Activated B cell treated with CpG ODN at 0.5 μM for 24 hours (primary cell): Measurements from ENCODE around the gene TMEM120B. TPM values are rescaled to one million over a fixed set of nuclear protein-coding genes. Genes with fewer than 3 reads are reported as not detected.
A peak's percentile ranks its signal among the peaks of the same experiment; 100 is the strongest.

Source experiments
- ATAC-seq: fragments of 200-7000 bp; cut with Tn5 transposase; one replicate; pipeline ENCODE4 v1.10.0; 2021; ENCODE audit warnings: low read depth, mild to moderate bottlenecking, moderate library complexity
- CTCF ChIA-PET: fragments of 350-600 bp; sonication (Branson Sonifier 250); formaldehyde crosslinking; loops from one replicate; lab custom pipeline; 2021; ENCODE audit warnings: antibody characterized with exemption; lab: Charles Lee
- POLR2A ChIA-PET: fragments of 350-600 bp; sonication (Branson Sonifier 250); formaldehyde crosslinking; loops from one replicate; lab custom pipeline; 2021; ENCODE audit warnings: antibody characterized with exemption; lab: Charles Lee
- DNase-seq: peaks from one replicate; pipeline ENCODE4 v3.0.0; 2022
- H3K27ac Mint-ChIP-seq: one replicate; pipeline ENCODE4 v1.8.0; 2020; ENCODE audit warnings: mixed read lengths
- H3K27me3 Mint-ChIP-seq: one replicate; pipeline ENCODE4 v1.8.0; 2021; ENCODE audit warnings: mixed read lengths
- H3K36me3 Mint-ChIP-seq: one replicate; pipeline ENCODE4 v1.8.0; 2021; ENCODE audit warnings: low read depth, mixed read lengths
- H3K4me1 Mint-ChIP-seq: one replicate; pipeline ENCODE4 v1.8.0; 2021; ENCODE audit warnings: mixed read lengths
- H3K4me3 Mint-ChIP-seq: one replicate; pipeline ENCODE4 v1.8.0; 2020; ENCODE audit warnings: mild to moderate bottlenecking, mixed read lengths
- H3K9me3 Mint-ChIP-seq: one replicate; pipeline ENCODE4 v1.8.0; 2020; ENCODE audit warnings: mixed read lengths
- CTCF ChIP-seq: fragments of 200-600 bp; IDR thresholded peaks from one replicate; pipeline ENCODE4 v1.8.0; 2022; ENCODE audit warnings: antibody characterized with exemption, mild to moderate bottlenecking
- intact Hi-C: fragments of 100-400 bp; cut with micrococcal nuclease; formaldehyde crosslinking; loops from one replicate; pipeline ENCODE4 v1.15.1; 2024
- total RNA-seq: library from RNA; stranded (reverse); gene quantifications from 2 replicates; pipeline ENCODE4 v1.2.3, GENCODE V29; 2022

Gene TMEM120B
- total RNA-seq, 1 donor from 2014 or later: 8.3 TPM

- Mint-ChIP-seq H3K9me3 (no peaks in the 10 kb centered on the region), H3K4me1 (peaks cover 48% of the 10 kb centered on the region), H3K4me3 (no peak overlapping the region), H3K27me3 (no peaks in the 10 kb centered on the region), H3K36me3 (peaks cover 44% of the 10 kb centered on the region), H3K27ac (no peak overlapping the region)
- ChIA-PET CTCF (interaction anchor here (3.8 to 11.1 kb wide), 4 partner anchors 10 to 97 kb away, joined by 47 to 635 read pairs (median 218); partner anchors contain the start of genes PSMD9 and SETD1B), POLR2A (interaction anchor here (1.0 to 33.0 kb wide), 3 partner anchors 5 to 91 kb away, joined by 3 to 1155 read pairs (median 1155); partner anchors contain the start of genes PSMD9, RHOF and SETD1B)
- no peak for TF ChIP-seq CTCF
- intact Hi-C loops: no loop called here
- no peak for ATAC-seq
- DNase-seq: no peak
These were observed 84.6 kb downstream of the TMEM120B start for GRCh38 chr12:121796855-121797751.

GRCh38 chr12:121797937-121798786, 85.6 kb downstream of the TMEM120B start:
- peaks cover 46% of the 10 kb centered on the region for H3K4me1 Mint-ChIP-seq
- no peaks in the 10 kb centered on the region for H3K9me3 Mint-ChIP-seq
- peaks cover 45% of the 10 kb centered on the region for H3K36me3 Mint-ChIP-seq
- H3K4me3 Mint-ChIP-seq: peak overlapping the region; percentile 85
- no peak for TF ChIP-seq CTCF
- ATAC-seq: no peak
- no peaks in the 10 kb centered on the region for H3K27me3 Mint-ChIP-seq
- H3K27ac Mint-ChIP-seq: peak overlapping the region; percentile 84
- POLR2A ChIA-PET: interaction anchor here (0.8 to 33.0 kb wide), 3 partner anchors 4 to 91 kb away, joined by 3 to 1155 read pairs (median 1155); partner anchors contain the start of genes PSMD9, RHOF and SETD1B
- no peak for DNase-seq
- intact Hi-C loops: no loop called here
- CTCF ChIA-PET: interaction anchor here (1.2 to 11.1 kb wide), 3 partner anchors 9 to 17 kb away, joined by 3 to 635 read pairs (median 4); partner anchors contain the start of gene SETD1B

GRCh38 chr12:121798787-121799155, 86.2 kb downstream of the TMEM120B start:
- intact Hi-C loops: loop anchor here (1.0 kb wide), 1 partner anchor 13 kb away; no protein-coding TSS in a partner anchor
- CTCF ChIA-PET: interaction anchor here (1.2 to 11.1 kb wide), 3 partner anchors 9 to 18 kb away, joined by 3 to 635 read pairs (median 4); partner anchors contain the start of gene SETD1B
- POLR2A ChIA-PET: interaction anchor here (29.6 to 33.0 kb wide), 2 partner anchors 4 to 11 kb away, joined by 1155 read pairs; partner anchors contain the start of genes RHOF and SETD1B
- Mint-ChIP-seq H3K27ac (peak overlapping the region; percentile 84), H3K4me3 (peak overlapping the region; percentile 85), H3K4me1 (peaks cover 46% of the 10 kb centered on the region), H3K9me3 (no peaks in the 10 kb centered on the region), H3K27me3 (no peaks in the 10 kb centered on the region), H3K36me3 (peaks cover 46% of the 10 kb centered on the region)
- no peak for TF ChIP-seq CTCF
- no peak for ATAC-seq
- no peak for DNase-seq

GRCh38 chr12:121799156-121799841, 86.7 kb downstream of the TMEM120B start:
- CTCF ChIA-PET: interaction anchor here (1.2 to 11.1 kb wide), 3 partner anchors 8 to 18 kb away, joined by 3 to 635 read pairs (median 4); partner anchors contain the start of gene SETD1B
- ATAC-seq: no peak
- H3K27me3 Mint-ChIP-seq: no peaks in the 10 kb centered on the region
- H3K9me3 Mint-ChIP-seq: no peaks in the 10 kb centered on the region
- H3K4me3 Mint-ChIP-seq: peak overlapping the region; percentile 85
- POLR2A ChIA-PET: interaction anchor here (0.6 to 33.0 kb wide), 10 partner anchors 3 to 528 kb away, joined by 3 to 1155 read pairs (median 5); partner anchors contain the start of genes CFAP251, PSMD9, RHOF and SETD1B
- intact Hi-C loops: loop anchor here (1.0 kb wide), 1 partner anchor 12 kb away; no protein-coding TSS in a partner anchor
- H3K27ac Mint-ChIP-seq: peak overlapping the region; percentile 86
- peaks cover 45% of the 10 kb centered on the region for H3K4me1 Mint-ChIP-seq
- TF ChIP-seq CTCF: no peak
- peak; percentile 45 for DNase-seq
- peaks cover 46% of the 10 kb centered on the region for H3K36me3 Mint-ChIP-seq
